Renal pelvis (tissue), 4 donors: ENCODE results near the gene SDHB. TPM values are rescaled to one million over a fixed set of nuclear protein-coding genes. Genes with fewer than 3 reads are reported as not detected.

ENCODE experiments used
- DNase-seq: peaks from one replicate; pipeline ENCODE4 v3.0.0-alpha.2; 2013
- polyA plus RNA-seq, 3 donors: library from polyadenylated mRNA; unstranded; fragments of 120-200 nt; gene quantifications; one replicate each; pipeline ENCODE4 v1.2.1, GENCODE V29; 2013; ENCODE audit not compliant: insufficient read length in 3 of 3

The SDHB gene
- polyA plus RNA-seq, 3 donors = 137 to 167 (median 156) TPM

DNA sequence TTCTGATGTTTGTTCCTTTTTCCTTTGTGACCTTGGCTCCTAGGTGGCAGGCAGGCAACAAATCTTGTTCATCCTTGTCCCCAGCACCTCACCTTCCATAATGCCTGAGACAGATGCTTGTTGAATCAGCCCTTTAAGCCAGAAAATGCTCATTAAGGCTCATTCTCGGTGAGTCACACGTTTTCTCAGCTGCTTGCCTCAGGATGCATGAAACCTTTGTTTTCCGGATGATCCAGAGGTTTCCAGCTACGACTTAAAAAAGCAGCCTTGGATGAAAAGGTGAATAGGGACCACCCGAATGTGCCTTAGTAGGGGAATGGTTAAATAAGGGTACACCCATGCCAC is 37.5 kb downstream of the SDHB start:
- DNase-seq = no peak

DNA sequence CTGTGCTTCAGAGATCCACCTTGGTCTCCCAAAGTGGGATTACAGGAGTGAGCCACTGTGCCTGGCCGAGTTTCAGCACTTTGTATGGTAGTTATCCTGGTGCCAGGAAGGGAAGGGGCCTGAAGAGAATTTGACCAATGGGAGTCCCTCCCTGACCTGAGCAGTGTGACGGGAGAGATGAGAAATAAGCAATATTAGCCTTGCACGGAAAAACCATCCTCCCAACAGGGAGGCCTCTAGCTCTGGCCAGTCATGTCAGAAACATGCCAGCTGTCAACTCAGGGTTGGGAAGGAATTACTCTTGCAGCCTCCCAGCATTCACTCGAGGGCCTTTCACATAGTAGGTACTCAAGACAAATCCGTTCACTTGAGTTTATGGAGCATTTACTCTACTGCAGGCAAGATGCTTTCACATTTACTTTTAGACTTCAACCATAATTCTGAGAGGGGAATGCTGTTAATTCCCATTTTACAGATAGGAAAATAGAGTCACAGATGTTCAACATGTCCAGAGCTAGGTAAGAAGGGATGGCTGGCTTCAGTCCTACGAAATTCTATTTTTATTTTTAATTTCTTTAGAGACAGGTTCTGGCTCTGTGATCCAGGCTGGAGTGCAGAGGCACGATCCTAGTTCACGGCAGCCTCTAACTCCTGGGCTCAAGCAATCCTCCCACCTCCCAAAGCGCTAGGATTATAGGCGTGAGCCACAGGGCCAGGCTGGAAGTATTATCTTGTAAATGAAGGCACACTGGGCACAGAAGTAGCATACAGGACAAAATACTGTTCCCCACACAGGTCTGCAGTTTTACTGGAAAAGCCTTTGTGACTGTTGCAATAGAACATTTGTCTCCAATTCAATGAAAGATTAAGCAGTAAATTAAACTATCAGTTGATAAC is 38.9 kb downstream of the SDHB start:
- no peak for DNase-seq

GRCh38 chr1:17013491-17014320 is 40.1 kb downstream of the SDHB start:
- no peak for DNase-seq

DNA sequence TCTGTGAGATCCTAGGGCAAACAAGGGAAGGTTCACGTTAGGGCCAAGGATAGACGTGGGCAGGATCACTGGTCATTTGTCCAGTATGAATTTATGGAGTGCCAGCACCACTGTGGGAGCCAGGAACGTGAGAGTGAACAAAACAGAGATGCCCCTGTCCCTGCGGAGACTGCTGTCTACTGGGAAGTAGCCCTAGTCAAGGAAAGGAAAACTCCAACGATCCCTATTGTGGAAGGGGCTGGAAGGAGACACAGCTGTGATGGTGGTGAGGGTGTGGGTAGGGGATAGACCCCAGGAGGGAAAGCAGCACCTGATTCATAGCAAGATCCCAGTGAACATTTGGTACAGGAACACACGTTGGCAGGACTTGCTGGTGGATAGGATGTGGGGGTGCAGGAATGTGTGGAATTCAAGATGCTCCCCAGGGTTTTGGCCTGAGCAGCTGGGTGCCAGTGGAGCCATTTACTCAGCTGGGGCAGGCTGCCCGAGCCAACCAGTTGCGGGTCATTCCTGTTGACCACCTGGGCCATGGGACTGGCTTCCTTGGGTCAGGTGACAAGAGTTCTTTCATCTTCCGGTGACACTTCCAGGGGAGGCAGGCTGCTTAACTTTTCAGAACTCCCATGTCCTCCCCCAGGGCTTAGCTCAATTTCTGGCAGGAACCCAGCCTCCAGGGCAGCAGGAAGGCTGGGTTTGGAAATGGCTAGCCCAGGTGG is 40.9 kb downstream of the SDHB start:
- DNase-seq = no peak

GRCh38 chr1:17011439-17012307 is 42.2 kb downstream of the SDHB start, which contains the start of gene ATP13A2:
TSS of gene ATP13A2 (minus strand) at chr1:17011928. CDS start at chr1:17011738, 190 bp downstream.
- DNase-seq = peak; percentile 77

- no peak for DNase-seq
These were observed 42.8 kb downstream of the SDHB start for GRCh38 chr1:17011092-17011438.

GRCh38 chr1:17009706-17010105 is 44.1 kb downstream of the SDHB start:
- DNase-seq = no peak

- DNase-seq = no peak
These were observed 45.5 kb downstream of the SDHB start for GRCh38 chr1:17008208-17008855.

- no peak for DNase-seq
These were observed 46.7 kb downstream of the SDHB start for GRCh38 chr1:17007121-17007520.

DNA sequence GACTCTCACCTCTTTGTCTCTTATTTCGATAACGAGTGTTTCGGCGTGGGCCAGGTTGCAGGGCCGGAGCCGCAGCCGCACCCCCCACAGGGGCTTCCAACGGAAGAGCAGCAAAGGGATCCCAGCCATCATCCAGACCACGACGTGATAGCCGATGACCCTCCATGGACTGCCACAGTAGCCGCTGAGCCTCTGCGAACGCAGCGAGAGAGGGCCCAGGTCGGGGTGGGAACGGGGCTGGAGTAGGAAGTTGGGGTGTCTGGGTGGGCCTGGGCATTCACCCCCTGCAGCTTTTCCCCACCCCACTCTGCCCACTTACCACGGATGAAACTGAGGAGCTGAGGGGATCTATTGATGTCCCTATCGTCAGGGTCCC is 48.5 kb downstream of the SDHB start:
- no peak for DNase-seq

GRCh38 chr1:17004466-17005364 is 49.1 kb downstream of the SDHB start:
- no peak for DNase-seq

GRCh38 chr1:17002524-17002902 is 51.3 kb downstream of the SDHB start:
- DNase-seq = no peak

DNA sequence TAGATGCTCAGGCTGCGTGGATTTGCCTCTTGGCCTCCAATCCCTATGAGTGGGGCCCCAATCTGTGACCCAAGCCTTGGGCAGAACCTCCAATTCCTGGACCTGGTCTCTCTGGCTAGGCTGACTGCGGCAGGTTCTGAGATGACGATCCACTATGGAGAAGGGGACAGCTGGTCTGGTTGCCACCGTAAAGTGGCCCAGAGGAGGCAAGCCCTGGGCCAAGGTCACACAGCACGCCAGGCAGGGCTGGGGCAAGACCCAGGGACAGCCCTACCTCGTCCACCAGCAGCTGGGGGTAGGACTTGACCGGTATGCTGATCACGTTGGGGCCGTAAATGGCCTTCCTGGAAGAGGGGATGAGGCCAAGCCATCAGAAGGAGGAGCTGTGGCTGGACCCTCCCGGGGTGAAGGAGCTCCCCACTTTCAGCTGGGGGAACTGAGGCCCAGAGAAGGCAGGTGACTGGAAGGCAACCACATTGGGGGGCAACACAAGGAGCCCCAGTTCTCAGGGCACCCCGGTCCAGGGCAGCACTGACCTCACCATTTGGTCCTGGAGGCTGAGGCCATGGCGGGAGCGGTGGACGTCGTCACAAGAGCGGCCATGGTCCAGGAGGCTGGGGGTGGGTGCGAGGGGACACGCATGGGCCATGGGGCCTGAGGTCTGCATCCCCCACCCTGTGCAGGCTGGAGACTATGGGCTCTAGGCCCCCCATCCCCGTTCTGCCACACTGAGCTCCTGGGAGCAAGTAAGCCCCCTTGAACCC is 51.9 kb downstream of the SDHB start:
- DNase-seq = no peak

DNA sequence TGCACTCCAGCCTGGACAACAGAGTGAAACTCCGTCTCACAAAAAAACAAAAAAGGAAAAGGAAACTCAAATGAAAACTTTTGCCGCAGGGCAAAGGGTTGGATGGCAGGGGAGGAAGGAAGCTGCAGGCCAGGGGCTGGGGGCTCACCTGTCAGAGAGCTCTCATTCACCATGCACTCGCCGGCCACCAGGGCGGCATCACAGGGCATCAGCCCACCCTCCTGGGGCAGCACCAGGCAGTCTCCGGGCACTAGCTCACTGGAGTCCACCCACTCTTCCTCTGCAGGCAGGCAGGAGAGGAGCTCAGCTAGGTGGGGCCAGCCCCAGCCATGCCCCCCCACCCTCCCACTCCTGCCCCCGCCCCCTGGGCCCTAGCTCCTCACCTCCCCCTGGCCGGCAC is 54.0 kb downstream of the SDHB start:
- DNase-seq = no peak

- DNase-seq = no peak
These were observed 55.2 kb downstream of the SDHB start for GRCh38 chr1:16998589-16998988.

DNA sequence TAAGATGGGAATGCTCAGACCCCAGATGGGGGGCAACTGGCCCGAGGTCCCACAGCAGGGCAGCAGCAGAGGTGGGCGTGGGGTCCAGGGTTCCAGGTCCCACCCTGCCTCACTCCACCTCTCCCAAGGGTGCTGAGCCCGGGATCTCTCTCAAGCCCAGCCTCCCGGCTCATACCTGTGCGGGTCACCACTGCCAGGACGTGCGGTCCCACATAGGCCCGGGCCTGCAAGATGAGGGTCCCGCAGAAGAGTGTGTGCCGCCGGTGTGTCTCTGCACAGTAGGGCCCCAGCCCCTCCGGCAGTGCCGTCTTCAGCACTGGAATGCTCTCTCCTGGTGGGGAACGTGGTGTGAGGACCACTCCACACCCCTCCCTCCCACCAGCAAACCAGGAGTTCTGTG is 57.0 kb downstream of the SDHB start:
- no peak for DNase-seq

DNA sequence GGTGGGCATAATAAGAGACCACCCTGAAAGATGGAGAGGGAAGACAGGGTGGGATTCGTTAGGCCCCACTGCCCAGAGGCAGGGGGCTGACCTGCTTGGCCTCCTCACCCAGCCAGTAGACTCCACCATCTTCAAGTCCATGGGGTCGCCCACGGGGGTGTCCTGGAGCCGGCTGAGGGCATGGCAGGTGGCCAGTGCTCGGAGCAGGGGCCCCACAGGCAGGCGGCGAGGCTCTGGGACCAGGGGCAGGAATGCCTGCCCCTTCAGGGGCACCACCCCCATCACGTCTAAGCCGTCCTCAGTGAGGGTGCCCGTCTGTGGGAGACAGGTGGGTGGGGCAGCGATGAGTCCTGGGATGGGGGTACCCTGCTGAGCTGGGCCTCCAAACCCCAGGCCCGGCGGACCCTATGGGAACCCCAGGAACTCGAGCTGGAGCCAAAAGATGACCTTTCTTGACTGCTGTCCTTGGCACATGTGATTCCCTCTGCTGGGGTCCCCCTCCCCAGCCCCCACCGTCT is 60.3 kb downstream of the SDHB start:
- DNase-seq = no peak

DNA sequence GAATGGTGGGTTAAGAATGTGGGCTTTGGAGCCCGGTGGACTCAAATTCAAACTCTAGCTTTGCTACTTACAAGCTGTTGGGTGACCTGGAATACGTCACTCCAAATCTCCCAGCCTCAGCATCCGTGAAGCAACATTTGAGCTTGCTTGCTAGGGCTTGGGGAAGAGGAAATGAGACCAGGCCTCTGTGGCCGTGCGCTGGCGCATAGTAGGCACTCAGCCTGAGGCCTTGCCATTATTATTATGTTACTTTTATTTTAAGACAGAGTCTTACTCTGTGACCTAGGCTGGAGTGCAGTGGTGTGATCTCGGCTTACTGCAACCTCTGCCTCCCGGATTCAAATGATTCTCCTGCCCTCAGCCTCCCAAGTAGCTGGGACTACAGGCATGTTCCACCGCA is 61.2 kb downstream of the SDHB start:
- no peak for DNase-seq

- DNase-seq = no peak
These were observed 61.7 kb downstream of the SDHB start for GRCh38 chr1:16992102-16992501.
